Caco-2 (cell line): ENCODE measurements around the gene P2RX6. TPM values are rescaled to one million over a fixed set of nuclear protein-coding genes. Genes with fewer than 3 reads are reported as not detected.
"Not testable (repeated sequence)": the region's sequence is repeated elsewhere in the genome, so short reads cannot be mapped to it uniquely, and the experiment has no call there.

Experiments used
- BruUV-seq: library from RNA; stranded (reverse); fragments of 400-500 nt; replicated peaks from 2 replicates; lab custom pipeline; 2021; lab: Mats Ljungman, UMichigan
- CTCF ChIA-PET: fragments of 300-600 bp; sonication (Branson Sonifier 250); formaldehyde crosslinking; loops from one replicate; lab custom pipeline; 2022; ENCODE audit warnings: antibody characterized with exemption; lab: Charles Lee
- POLR2A ChIA-PET: fragments of 300-600 bp; sonication (Branson Sonifier 250); formaldehyde crosslinking; loops from one replicate; lab custom pipeline; 2022; ENCODE audit warnings: antibody characterized with exemption; lab: Charles Lee
- DNase-seq, 2 experiments: peaks; one replicate each; pipeline versions ENCODE4 v3.0.0 to v3.0.0-alpha.2; 2020 to 2022
- H3K27me3 ChIP-seq: replicated peaks from 2 replicates; pipeline ENCODE4 v1.6.0; 2011; ENCODE audit warnings: low read length; ENCODE audit not compliant: control insufficient read depth, insufficient read depth
- H3K36me3 ChIP-seq: 2 replicates; pipeline ENCODE4 v1.5.1; 2011; ENCODE audit warnings: low read length; ENCODE audit not compliant: control insufficient read depth, insufficient read depth
- H3K4me1 ChIP-seq: fragments of 250-450 bp; sonication (Bioruptor Pico); 2 replicates; pipeline ENCODE4 v1.5.1; 2020; ENCODE audit warnings: mild to moderate bottlenecking
- H3K4me3 ChIP-seq: 2 replicates; pipeline ENCODE4 v1.5.1; 2011; ENCODE audit warnings: low read depth, mild to moderate bottlenecking, control low read depth, low read length
- H3K9me3 ChIP-seq: fragments of 250-450 bp; sonication (Bioruptor Pico); 2 replicates; pipeline ENCODE4 v1.5.1; 2020; ENCODE audit warnings: mild to moderate bottlenecking, moderate library complexity
- H3K27ac Mint-ChIP-seq: one replicate; pipeline ENCODE4 v1.8.0; 2022; ENCODE audit warnings: mixed read lengths; ENCODE audit not compliant: unreplicated experiment
- H3K27me3 Mint-ChIP-seq: one replicate; pipeline ENCODE4 v1.8.0; 2022; ENCODE audit warnings: mixed read lengths; ENCODE audit not compliant: insufficient read depth, unreplicated experiment
- H3K36me3 Mint-ChIP-seq: one replicate; pipeline ENCODE4 v1.8.0; 2022; ENCODE audit warnings: mild to moderate bottlenecking, mixed read lengths; ENCODE audit not compliant: insufficient read depth, unreplicated experiment
- H3K4me1 Mint-ChIP-seq: one replicate; pipeline ENCODE4 v1.8.0; 2022; ENCODE audit warnings: low read depth, mixed read lengths; ENCODE audit not compliant: unreplicated experiment
- H3K4me3 Mint-ChIP-seq: one replicate; pipeline ENCODE4 v1.8.0; 2022; ENCODE audit warnings: mild to moderate bottlenecking, moderate library complexity, mixed read lengths; ENCODE audit not compliant: unreplicated experiment
- H3K9me3 Mint-ChIP-seq: one replicate; pipeline ENCODE4 v1.8.0; 2022; ENCODE audit warnings: mixed read lengths; ENCODE audit not compliant: unreplicated experiment
- intact Hi-C: fragments of 100-400 bp; cut with micrococcal nuclease; formaldehyde crosslinking; loops from one replicate; pipeline ENCODE4 v1.10.0; 2022; ENCODE audit not compliant: unreplicated experiment
- total RNA-seq: library from RNA; stranded (reverse); gene quantifications from 2 replicates; pipeline ENCODE4 v1.2.3, GENCODE V29; 2022
- TF ChIP-seq, protein P1 (sequence below), 2 experiments: fragments of 200-600 bp in 1 of 2; IDR thresholded peaks; 1 replicate in 1 of 2; 2 replicates in 1 of 2; pipeline versions ENCODE4 v1.5.1 to v1.8.0; 2011 to 2022; ENCODE audit warnings: antibody characterized with exemption in 1 of 2, control low read depth in 1 of 2, inconsistent platforms in 1 of 2, low read depth in 1 of 2, low read length in 1 of 2, mild to moderate bottlenecking in 1 of 2, moderate library complexity in 1 of 2; ENCODE audit not compliant: insufficient read depth in 1 of 2, severe bottlenecking in 1 of 2, unreplicated experiment in 1 of 2

The P2RX6 gene
- total RNA-seq, 1 experiment from 2014 or later: 0.11 TPM

DNA sequence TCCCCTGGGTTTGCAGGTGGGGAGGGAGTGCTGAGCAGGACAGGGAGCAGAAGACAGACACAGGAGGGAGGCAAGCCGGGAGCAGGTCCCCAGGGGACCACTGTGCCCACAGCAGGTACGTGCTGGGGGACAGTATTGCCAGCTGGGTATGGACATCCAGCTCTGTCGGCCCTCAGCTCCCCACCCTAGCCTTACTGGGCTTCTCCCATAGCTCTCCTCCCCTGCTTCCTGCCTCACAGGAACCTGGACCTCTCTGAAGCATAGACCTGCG, 40.5 kb downstream of the P2RX6 start:
- H3K4me1 Mint-ChIP-seq: peaks cover 6% of the 10 kb centered on the region

DNA sequence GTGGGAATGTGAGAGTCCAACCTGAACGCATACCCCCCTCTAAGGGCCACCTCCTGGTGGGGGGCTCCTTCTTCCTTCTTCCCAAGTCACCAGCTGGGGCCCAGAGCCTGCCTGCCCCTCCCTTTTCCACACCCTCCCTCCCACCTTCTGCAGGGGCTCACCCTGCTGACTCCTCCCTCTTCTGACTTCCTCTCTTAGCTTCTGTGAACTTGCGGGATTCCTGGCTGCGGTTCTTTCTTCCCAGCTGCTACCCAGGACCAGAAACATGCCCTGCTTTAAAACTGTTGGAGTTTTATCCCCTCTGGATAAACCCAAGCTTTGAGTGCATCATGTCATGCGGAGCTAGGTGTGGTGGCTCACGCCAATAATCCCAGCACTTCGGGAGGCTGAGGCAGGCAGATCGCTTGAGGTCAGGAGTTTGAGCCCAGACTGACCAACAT, 40.9 kb downstream of the P2RX6 start:
- no peaks in the 10 kb centered on the region for H3K36me3 Mint-ChIP-seq
- no TSS peak for BruUV-seq

More for the DNA sequence above, 40.5 kb downstream of the P2RX6 start:
- Histone ChIP-seq H3K9me3 (no peaks in the 10 kb centered on the region), H3K27me3 (no peaks in the 10 kb centered on the region; the same call in 1 of the 2 replicates), H3K4me3 (no peak overlapping the region), H3K36me3 (no peaks in the 10 kb centered on the region), H3K4me1 (no peaks in the 10 kb centered on the region)
- Mint-ChIP-seq H3K4me3 (no peak overlapping the region), H3K9me3 (no peaks in the 10 kb centered on the region), H3K27ac (no peak overlapping the region), H3K27me3 (no peaks in the 10 kb centered on the region), H3K36me3 (no peaks in the 10 kb centered on the region)
- ChIA-PET CTCF (no interaction called here), POLR2A (no interaction called here)
- intact Hi-C loops: no loop called here
- BruUV-seq: no TSS peak
- TF ChIP-seq, protein P1, sequence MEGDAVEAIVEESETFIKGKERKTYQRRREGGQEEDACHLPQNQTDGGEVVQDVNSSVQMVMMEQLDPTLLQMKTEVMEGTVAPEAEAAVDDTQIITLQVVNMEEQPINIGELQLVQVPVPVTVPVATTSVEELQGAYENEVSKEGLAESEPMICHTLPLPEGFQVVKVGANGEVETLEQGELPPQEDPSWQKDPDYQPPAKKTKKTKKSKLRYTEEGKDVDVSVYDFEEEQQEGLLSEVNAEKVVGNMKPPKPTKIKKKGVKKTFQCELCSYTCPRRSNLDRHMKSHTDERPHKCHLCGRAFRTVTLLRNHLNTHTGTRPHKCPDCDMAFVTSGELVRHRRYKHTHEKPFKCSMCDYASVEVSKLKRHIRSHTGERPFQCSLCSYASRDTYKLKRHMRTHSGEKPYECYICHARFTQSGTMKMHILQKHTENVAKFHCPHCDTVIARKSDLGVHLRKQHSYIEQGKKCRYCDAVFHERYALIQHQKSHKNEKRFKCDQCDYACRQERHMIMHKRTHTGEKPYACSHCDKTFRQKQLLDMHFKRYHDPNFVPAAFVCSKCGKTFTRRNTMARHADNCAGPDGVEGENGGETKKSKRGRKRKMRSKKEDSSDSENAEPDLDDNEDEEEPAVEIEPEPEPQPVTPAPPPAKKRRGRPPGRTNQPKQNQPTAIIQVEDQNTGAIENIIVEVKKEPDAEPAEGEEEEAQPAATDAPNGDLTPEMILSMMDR (IDR thresholded peaks at IDR 0.05; ENCODE audit: insufficient read depth in 1 of 2, low read depth in 1 of 2, low read length in 1 of 2, severe bottlenecking in 1 of 2, unreplicated experiment in 1 of 2): no peak
- DNase-seq: no peak

DNA sequence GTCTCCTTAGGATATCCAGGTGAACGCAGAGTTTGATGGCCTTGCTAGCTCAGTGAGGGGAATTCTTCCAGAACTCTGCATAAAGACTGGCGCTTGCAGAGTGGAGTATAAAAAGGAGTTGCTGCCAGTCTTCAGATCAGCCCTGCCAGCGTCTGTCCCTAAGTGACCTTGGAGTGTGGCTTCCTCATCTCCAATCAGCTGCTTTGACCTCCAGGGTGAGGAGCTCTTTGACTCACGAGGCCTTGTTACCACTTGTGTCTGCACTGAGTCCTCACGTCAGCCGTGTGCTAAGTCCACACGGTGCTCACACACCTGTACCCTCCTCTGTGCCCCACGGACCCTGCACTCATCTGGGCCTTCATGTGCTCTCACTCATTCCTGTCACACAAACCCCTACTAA, 45.4 kb downstream of the P2RX6 start:
- H3K36me3 ChIP-seq, H3K4me3 Mint-ChIP-seq, H3K9me3 ChIP-seq, H3K27ac Mint-ChIP-seq, H3K4me1 ChIP-seq, H3K9me3 Mint-ChIP-seq, POLR2A ChIA-PET, H3K36me3 Mint-ChIP-seq, DNase-seq, CTCF ChIA-PET, H3K4me3 ChIP-seq, H3K27me3 Mint-ChIP-seq, intact Hi-C loops, BruUV-seq, H3K27me3 ChIP-seq: not testable (repeated sequence)
- H3K4me1 Mint-ChIP-seq: peaks cover 11% of the 10 kb centered on the region

More for the DNA sequence above, 40.9 kb downstream of the P2RX6 start:
- intact Hi-C loops: no loop called here
- Histone ChIP-seq H3K9me3 (no peaks in the 10 kb centered on the region), H3K36me3 (no peaks in the 10 kb centered on the region), H3K4me1 (no peaks in the 10 kb centered on the region), H3K4me3 (no peak overlapping the region), H3K27me3 (no peaks in the 10 kb centered on the region; the same call in 1 of the 2 replicates)
- H3K4me3 Mint-ChIP-seq: no peak overlapping the region
- CTCF ChIA-PET: no interaction called here
- H3K27me3 Mint-ChIP-seq: no peaks in the 10 kb centered on the region
- peaks cover 6% of the 10 kb centered on the region for H3K4me1 Mint-ChIP-seq
- TF ChIP-seq, protein P1 (IDR thresholded peaks at IDR 0.05; ENCODE audit: insufficient read depth in 1 of 2, low read depth in 1 of 2, low read length in 1 of 2, severe bottlenecking in 1 of 2, unreplicated experiment in 1 of 2): no peak
- H3K9me3 Mint-ChIP-seq: no peaks in the 10 kb centered on the region
- DNase-seq: no peak
- POLR2A ChIA-PET: no interaction called here
- H3K27ac Mint-ChIP-seq: no peak overlapping the region

DNA sequence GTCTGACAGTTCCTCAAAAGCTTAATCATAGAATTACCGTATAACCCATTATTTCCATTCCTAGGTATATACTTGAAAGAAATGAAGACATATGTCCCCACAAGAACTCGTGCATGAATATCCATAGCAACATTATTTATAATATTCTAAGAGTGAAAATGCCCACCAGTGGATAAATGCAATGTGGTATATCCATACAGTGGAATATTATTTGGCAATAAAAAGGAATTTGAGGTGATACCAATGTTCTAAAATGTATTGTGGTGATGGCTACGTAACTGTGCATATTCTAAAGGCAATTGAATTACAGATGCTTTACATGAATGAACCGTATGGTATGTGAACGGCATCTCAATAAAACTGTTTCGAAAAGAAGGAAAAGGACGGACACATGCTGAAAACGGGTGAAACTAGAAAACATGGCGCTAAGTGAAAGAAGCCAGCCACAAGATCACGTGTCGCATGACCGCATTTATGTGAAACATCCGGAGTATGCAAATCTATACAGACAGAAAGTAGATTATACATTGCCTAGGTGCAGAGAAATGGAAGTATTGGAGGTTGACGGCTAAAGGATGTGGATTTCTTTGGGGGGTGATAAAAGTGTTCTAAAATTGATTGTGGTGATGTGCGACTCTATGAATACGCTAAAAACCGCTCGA, 46.8 kb downstream of the P2RX6 start:
- H3K9me3 Mint-ChIP-seq, H3K36me3 ChIP-seq, intact Hi-C loops, H3K4me3 Mint-ChIP-seq, H3K36me3 Mint-ChIP-seq, H3K4me1 ChIP-seq, H3K4me3 ChIP-seq, H3K27me3 ChIP-seq, H3K4me1 Mint-ChIP-seq, H3K9me3 ChIP-seq, POLR2A ChIA-PET, H3K27ac Mint-ChIP-seq, CTCF ChIA-PET, DNase-seq, H3K27me3 Mint-ChIP-seq, BruUV-seq: not testable (repeated sequence)

DNA sequence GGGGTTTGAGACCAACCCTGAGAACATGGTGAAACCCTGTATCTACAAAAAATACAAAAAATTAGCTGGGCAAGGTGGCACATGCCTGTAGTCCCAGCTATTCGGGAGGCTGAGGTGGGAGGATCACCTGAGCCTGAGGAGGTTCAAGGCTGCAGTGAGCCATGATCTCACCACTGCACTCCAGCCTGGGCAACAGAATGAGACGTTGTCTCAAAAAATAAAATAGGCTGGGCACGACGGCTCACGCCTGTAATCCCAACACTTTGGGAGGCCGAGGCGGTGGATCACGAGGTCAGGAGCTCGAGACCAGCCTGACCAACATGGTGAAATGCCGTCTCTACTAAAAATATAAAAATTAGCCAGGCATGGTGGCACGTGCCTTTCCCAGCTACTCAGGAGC, 49.5 kb downstream of the P2RX6 start:
- BruUV-seq, H3K36me3 ChIP-seq, H3K27me3 Mint-ChIP-seq, H3K4me1 Mint-ChIP-seq, H3K36me3 Mint-ChIP-seq, H3K27me3 ChIP-seq, DNase-seq, H3K4me3 ChIP-seq, H3K27ac Mint-ChIP-seq, H3K9me3 Mint-ChIP-seq, H3K9me3 ChIP-seq, H3K4me1 ChIP-seq, intact Hi-C loops, H3K4me3 Mint-ChIP-seq: not testable (repeated sequence)
- ChIA-PET CTCF (interaction anchor here (0.6 to 1.0 kb wide), 4 partner anchors 44 to 287 kb away, joined by 3 to 5 read pairs (median 4); no protein-coding TSS in a partner anchor), POLR2A (interaction anchor here (0.8 to 1.1 kb wide), 2 partner anchors 62 to 82 kb away, joined by 3 to 6 read pairs; partner anchors contain the start of genes LZTR1 and THAP7)
